ACC112 (cell line): ENCODE data around the gene PTPRC.

Experiments used
- H2AFZ ChIP-seq: fragments of 200-600 bp; sonication (generic); one replicate; pipeline ENCODE4 v1.6.0; 2017; ENCODE audit warnings: antibody characterized with exemption, low read length; ENCODE audit not compliant: unreplicated experiment
- H3K27ac ChIP-seq: fragments of 200-600 bp; sonication (generic); 2 replicates; pipeline ENCODE4 v1.5.1; 2014; ENCODE audit warnings: low read depth, mild to moderate bottlenecking, antibody characterized with exemption, low read length, moderate library complexity
- H3K27me3 ChIP-seq: fragments of 200-600 bp; sonication (generic); 2 replicates; pipeline ENCODE4 v1.6.1; 2014; ENCODE audit warnings: mild to moderate bottlenecking, antibody characterized with exemption, low read length, moderate library complexity, mixed read lengths; ENCODE audit not compliant: insufficient read depth
- H3K36me3 ChIP-seq: fragments of 200-600 bp; sonication (generic); 2 replicates; pipeline ENCODE4 v1.6.1; 2016; ENCODE audit warnings: mild to moderate bottlenecking, antibody characterized with exemption, low read length, moderate library complexity, mixed read lengths; ENCODE audit not compliant: insufficient read depth
- H3K4me1 ChIP-seq: fragments of 200-600 bp; sonication (generic); one replicate; pipeline ENCODE4 v1.6.1; 2016; ENCODE audit warnings: low read length, mixed read lengths; ENCODE audit not compliant: insufficient read depth, unreplicated experiment, control insufficient read depth
- H3K4me3 ChIP-seq: fragments of 200-600 bp; sonication (generic); 2 replicates; pipeline ENCODE4 v1.5.1; 2014; ENCODE audit warnings: mild to moderate bottlenecking, low read depth, low read length
- H3K79me2 ChIP-seq: fragments of 200-600 bp; sonication (generic); one replicate; pipeline ENCODE4 v1.6.0; 2016; ENCODE audit warnings: low read length; ENCODE audit not compliant: control insufficient read depth, unreplicated experiment, insufficient read depth

Gene PTPRC

GRCh38 chr1:198620218-198620617 lies 18.6 kb upstream of the PTPRC start:
- no peak overlapping the region for H2AFZ ChIP-seq
- no peaks in the 10 kb centered on the region for H3K36me3 ChIP-seq

GRCh38 chr1:198620951-198621824 lies 17.7 kb upstream of the PTPRC start:
- no peak overlapping the region for H2AFZ ChIP-seq
- no peaks in the 10 kb centered on the region for H3K36me3 ChIP-seq
- H3K27ac ChIP-seq = no peak overlapping the region
- no peaks in the 10 kb centered on the region for H3K27me3 ChIP-seq
- peaks cover 17% of the 10 kb centered on the region for H3K4me1 ChIP-seq
- H3K79me2 ChIP-seq = no peaks in the 10 kb centered on the region
- no peak overlapping the region for H3K4me3 ChIP-seq

More at GRCh38 chr1:198620218-198620617, 18.6 kb upstream of the PTPRC start:
- Histone ChIP-seq H3K4me3 (no peak overlapping the region), H3K4me1 (peaks cover 17% of the 10 kb centered on the region), H3K79me2 (no peaks in the 10 kb centered on the region), H3K27ac (no peak overlapping the region), H3K27me3 (no peaks in the 10 kb centered on the region)

DNA sequence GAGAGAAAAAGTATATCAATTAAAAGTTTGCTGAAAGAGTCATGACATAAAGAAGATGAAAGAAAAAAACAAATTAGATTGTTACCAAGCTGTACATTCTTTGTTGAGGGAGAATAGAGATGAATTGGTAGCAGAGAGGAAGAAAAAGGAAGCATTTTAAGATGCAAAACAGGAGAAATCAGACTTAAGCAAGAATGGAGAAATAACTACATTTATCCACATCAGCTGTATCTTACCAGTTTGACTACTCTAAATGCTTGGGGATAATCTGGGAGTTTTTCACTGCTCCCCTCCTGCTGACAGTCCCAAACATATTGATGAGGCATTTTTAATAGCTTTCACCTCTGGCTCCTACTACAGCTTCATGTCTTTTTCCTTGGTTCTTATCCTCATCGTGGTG lies 16.8 kb upstream of the PTPRC start:
- Histone ChIP-seq H3K79me2 (no peaks in the 10 kb centered on the region), H3K36me3 (no peaks in the 10 kb centered on the region), H3K27ac (no peak overlapping the region), H3K4me1 (peaks cover 17% of the 10 kb centered on the region), H3K27me3 (no peaks in the 10 kb centered on the region), H2AFZ (no peak overlapping the region), H3K4me3 (no peak overlapping the region)

DNA sequence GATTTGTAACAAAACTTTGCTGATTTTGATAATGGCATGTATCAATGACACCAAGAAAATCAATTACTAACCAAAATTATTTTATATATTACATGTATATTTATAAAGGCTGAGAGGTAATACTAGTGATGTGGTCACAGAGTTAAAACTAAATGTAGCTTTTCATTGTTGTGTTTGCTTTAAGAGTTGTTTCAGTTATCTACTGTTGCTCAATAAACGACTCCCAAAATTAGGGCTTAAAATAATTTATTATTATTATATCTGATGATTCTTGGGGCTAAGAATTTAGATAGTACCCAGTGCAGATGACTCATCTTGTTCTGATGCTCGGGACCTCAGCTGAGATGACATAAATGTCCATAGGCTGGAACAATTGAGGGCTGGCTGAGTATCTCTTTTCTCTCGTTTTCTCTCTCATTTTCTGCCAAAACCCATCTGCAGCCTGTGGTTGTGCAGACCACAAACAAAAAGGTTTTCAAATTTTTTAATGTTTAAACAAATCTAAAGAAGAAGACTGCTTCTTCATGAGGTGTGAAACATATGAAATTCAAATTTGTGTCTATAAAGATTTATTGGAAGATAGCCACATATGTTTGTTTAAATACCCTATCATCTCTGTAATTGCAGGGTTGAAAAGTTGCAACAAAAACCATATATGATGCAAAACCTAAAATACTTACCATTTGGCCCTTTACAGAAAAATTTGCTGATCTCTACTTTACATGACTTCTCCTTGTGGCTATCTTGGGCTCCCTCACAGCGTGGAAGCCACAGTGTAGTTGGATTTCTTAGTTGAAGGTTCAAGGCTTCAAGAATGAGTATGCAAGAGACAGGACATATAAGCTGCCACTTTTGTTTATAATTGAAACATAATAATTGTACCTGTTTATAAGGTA lies 14.8 kb upstream of the PTPRC start:
- no peak overlapping the region for H3K4me3 ChIP-seq
- H3K36me3 ChIP-seq = no peaks in the 10 kb centered on the region
- H3K27ac ChIP-seq = peak overlapping the region; percentile 25
- no peak overlapping the region for H2AFZ ChIP-seq
- no peaks in the 10 kb centered on the region for H3K27me3 ChIP-seq
- no peaks in the 10 kb centered on the region for H3K79me2 ChIP-seq
- H3K4me1 ChIP-seq = peaks cover 20% of the 10 kb centered on the region

GRCh38 chr1:198624648-198624980 lies 14.2 kb upstream of the PTPRC start:
- Histone ChIP-seq H2AFZ (no peak overlapping the region), H3K4me3 (no peak overlapping the region), H3K36me3 (no peaks in the 10 kb centered on the region), H3K4me1 (peaks cover 20% of the 10 kb centered on the region), H3K27me3 (no peaks in the 10 kb centered on the region), H3K27ac (no peak overlapping the region), H3K79me2 (no peaks in the 10 kb centered on the region)

DNA sequence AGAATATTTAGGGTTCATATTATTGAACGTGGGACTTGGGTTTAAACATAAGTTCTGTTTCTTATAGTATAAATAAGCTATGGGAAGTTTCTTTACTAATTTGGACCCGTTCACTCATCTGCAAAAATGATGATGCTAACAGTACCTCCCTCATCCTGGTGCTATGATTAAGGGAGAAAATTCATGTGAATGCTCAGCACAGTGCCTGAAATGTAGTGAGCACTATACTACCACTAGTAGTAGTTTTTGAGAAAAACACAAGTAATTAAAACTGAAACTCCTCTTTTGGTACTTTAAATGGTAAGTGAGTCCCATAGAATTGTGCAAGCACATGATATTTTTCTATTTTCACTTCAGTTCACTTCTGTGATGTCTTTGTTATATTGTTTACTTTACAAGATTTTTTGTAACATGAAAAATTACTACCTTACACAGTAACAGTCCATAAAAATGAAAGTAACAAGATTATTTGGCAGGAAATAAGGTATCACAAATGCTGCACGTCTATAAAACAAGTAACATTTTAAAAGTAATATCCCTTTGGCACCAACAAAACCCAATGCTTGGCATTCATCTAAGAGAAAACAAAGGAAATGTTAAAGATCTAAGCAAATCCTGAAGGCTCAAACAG lies 11.3 kb upstream of the PTPRC start:
- H3K27me3 ChIP-seq = no peaks in the 10 kb centered on the region
- H3K36me3 ChIP-seq = no peaks in the 10 kb centered on the region
- no peak overlapping the region for H2AFZ ChIP-seq
- H3K79me2 ChIP-seq = no peaks in the 10 kb centered on the region
- no peak overlapping the region for H3K4me3 ChIP-seq
- no peak overlapping the region for H3K27ac ChIP-seq
- peaks cover 20% of the 10 kb centered on the region for H3K4me1 ChIP-seq

- no peak overlapping the region for H3K27ac ChIP-seq
- peaks cover 16% of the 10 kb centered on the region for H3K4me1 ChIP-seq
- no peaks in the 10 kb centered on the region for H3K36me3 ChIP-seq
- H3K79me2 ChIP-seq = no peaks in the 10 kb centered on the region
- H3K4me3 ChIP-seq = no peak overlapping the region; the same call in 1 of the 2 replicates
- H2AFZ ChIP-seq = no peak overlapping the region
- no peaks in the 10 kb centered on the region for H3K27me3 ChIP-seq
These were observed 10.8 kb upstream of the PTPRC start for GRCh38 chr1:198628067-198628455.

- Histone ChIP-seq H3K79me2 (no peaks in the 10 kb centered on the region), H3K4me3 (no peak overlapping the region), H3K27ac (no peak overlapping the region), H2AFZ (no peak overlapping the region), H3K4me1 (peaks cover 4% of the 10 kb centered on the region), H3K27me3 (no peaks in the 10 kb centered on the region), H3K36me3 (no peaks in the 10 kb centered on the region)
These were observed 9.2 kb upstream of the PTPRC start for GRCh38 chr1:198629610-198630009.

GRCh38 chr1:198630863-198631262 lies 8.0 kb upstream of the PTPRC start:
- no peak overlapping the region for H2AFZ ChIP-seq
- peaks cover 3% of the 10 kb centered on the region for H3K4me1 ChIP-seq
- no peaks in the 10 kb centered on the region for H3K27me3 ChIP-seq
- no peak overlapping the region for H3K4me3 ChIP-seq
- no peak overlapping the region for H3K27ac ChIP-seq
- no peaks in the 10 kb centered on the region for H3K36me3 ChIP-seq
- H3K79me2 ChIP-seq = no peaks in the 10 kb centered on the region

DNA sequence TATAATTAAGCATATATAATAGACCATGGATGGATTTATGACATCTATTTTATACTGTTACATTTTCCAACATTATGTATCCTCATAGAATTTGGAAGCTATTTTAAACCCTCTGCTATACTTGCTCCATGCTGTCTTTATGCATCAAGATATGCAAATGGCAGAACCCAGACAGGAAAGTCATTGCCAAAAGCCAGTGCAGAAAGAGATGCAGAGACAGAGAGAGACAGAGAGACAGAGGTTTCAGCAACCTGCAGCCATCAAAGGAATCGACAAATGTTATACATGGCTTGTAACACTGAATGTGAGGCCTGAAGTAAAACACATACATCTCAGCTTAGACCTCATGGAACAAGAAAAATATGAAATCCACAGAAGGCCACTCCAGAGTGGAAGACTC lies 7.5 kb upstream of the PTPRC start:
- H3K4me1 ChIP-seq = peaks cover 3% of the 10 kb centered on the region

More for the DNA sequence above, 7.5 kb upstream of the PTPRC start:
- no peak overlapping the region for H2AFZ ChIP-seq
- H3K79me2 ChIP-seq = no peaks in the 10 kb centered on the region
- H3K27ac ChIP-seq = no peak overlapping the region
- no peak overlapping the region for H3K4me3 ChIP-seq
- H3K36me3 ChIP-seq = no peaks in the 10 kb centered on the region
- H3K27me3 ChIP-seq = no peaks in the 10 kb centered on the region
